ENCODE data around the gene KIAA0232. TPM values are rescaled to one million over a fixed set of nuclear protein-coding genes. Genes with fewer than 3 reads are reported as not detected.

KIAA0232 gene
- total RNA-seq, 1 donor from 2014 or later: 20.9 TPM

DNA sequence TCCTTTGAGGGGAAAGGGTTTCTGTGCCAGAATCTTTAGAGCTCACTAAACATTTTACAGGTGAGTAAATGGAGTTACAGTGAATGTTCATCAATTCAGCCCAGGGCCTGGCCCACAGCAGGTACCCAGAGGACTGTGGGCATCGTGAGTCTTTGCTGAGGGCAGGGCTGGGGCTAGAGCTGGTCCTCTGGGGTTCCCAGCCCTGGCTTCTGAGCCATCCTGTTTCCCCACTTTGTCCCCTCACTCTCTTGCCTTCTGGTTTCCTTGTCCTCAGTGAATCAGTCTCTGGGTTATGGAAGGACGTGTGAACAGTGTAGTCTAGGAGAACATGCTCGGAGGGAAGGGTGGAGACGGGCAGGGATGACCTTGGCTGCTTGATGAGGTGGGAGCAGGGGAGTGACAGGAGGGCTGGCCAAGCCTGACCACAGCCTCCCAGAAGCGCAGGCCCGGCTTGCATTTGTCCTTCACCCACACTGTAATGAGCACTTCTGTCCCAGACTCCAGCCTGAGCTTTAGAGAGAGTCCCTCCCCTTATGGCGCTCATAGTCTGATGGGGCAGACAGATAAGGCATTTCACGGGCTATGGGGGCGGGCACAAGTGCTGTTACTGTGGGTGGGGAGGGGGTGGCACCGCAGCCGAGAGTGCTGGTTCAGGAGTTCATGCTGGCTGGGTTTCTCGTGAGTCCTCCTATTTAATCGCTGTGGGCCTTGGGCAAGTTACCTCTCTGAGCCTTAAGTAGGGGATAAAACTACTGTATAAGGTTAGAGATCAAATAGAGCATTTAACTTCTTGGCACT, 144.4 kb downstream of the KIAA0232 start:
- no peak for TF ChIP-seq CTCF (conservative IDR thresholded peaks at IDR 0.05; ENCODE audit: low read depth, low read length)
- DNase-seq (ENCODE audit: low read depth): no peak
- H3K4me3 ChIP-seq (ENCODE audit: low read depth, low read length): no peak overlapping the region

- H3K4me3 ChIP-seq (ENCODE audit: low read depth, low read length): no peak overlapping the region
- no peak for DNase-seq (ENCODE audit: low read depth)
- no peak for TF ChIP-seq CTCF (conservative IDR thresholded peaks at IDR 0.05; ENCODE audit: low read depth, low read length)
Measured at GRCh38 chr4:6928081-6928480, 145.6 kb downstream of the KIAA0232 start.

GRCh38 chr4:6929339-6929811, 146.8 kb downstream of the KIAA0232 start:
- TF ChIP-seq CTCF (conservative IDR thresholded peaks at IDR 0.05; ENCODE audit: low read depth, low read length): no peak
- DNase-seq (ENCODE audit: low read depth): no peak
- peak overlapping the region; percentile 7 for H3K4me3 ChIP-seq (ENCODE audit: low read depth, low read length)

DNA sequence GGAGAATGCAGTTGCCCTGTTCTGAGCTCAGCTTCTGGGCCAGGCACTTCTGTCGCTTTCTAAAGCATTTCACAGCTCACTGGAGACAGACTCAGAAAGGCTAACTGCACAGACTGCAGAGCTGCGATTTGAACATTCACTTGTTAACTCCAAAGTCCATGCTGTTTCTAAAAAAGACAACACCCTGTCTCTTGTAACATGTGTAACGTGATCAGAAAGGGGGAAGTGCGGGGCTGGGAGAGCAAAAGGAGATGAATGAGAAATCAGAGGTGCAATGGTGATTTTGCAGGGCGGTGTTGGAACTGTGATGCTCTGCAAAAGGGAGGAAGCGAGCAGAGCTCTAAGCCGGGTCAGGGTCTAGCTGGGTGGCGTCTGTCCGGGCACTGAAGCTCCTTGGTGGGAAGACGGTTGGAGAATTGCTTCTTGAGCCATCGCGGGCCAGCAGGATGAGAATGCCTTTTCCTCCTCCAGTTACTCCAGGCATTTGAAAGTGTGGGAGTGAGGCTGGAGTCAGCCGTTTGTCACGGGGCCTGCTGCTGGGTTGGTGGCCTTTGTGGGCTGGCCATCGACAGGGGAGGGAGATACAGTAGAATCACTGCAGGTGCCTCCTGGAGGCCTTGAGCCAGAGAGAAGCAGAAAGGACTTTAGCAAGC, 147.4 kb downstream of the KIAA0232 start:
- no peak for TF ChIP-seq CTCF (conservative IDR thresholded peaks at IDR 0.05; ENCODE audit: low read depth, low read length)
- no peak for DNase-seq (ENCODE audit: low read depth)
- H3K4me3 ChIP-seq (ENCODE audit: low read depth, low read length): peak overlapping the region; percentile 18

DNA sequence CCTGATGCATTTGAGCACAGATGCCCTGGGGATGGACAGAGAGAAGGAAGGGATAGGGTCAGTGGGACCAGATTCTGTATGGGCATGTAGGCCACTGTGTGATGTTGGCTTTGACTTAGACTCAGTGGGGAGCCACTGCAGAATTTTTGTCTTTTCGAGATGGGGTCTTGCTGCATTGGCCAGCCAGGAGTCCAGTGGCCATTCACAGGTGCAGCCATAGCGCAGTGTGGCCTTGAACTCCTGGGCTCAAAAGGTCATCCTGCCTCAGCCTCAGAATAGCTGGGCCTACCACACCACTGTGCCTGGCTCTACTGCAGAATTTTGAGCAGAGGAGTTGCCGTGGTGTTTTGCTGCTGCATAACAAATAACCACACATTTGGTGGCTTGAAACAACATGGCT, 149.9 kb downstream of the KIAA0232 start:
- no peak for TF ChIP-seq CTCF (conservative IDR thresholded peaks at IDR 0.05; ENCODE audit: low read depth, low read length)
- no peak for DNase-seq (ENCODE audit: low read depth)
- no peak overlapping the region for H3K4me3 ChIP-seq (ENCODE audit: low read depth, low read length)

GRCh38 chr4:6932918-6933317, 150.4 kb downstream of the KIAA0232 start:
- no peak for DNase-seq (ENCODE audit: low read depth)
- TF ChIP-seq CTCF (conservative IDR thresholded peaks at IDR 0.05; ENCODE audit: low read depth, low read length): no peak
- no peak overlapping the region for H3K4me3 ChIP-seq (ENCODE audit: low read depth, low read length)

Other genes starting within 250 kb of the KIAA0232 start
- 13.0 and 20.6 TPM in 2 replicates for gene MAN2B2, start 207.5 kb upstream of the KIAA0232 start, total RNA-seq
- 266 and 330 TPM in 2 replicates for gene MRFAP1, start 142.0 kb upstream of the KIAA0232 start, total RNA-seq
- 0.14 and 92.5 TPM in 2 replicates for gene S100P, start 88.8 kb upstream of the KIAA0232 start, total RNA-seq
- 30.9 and 49.1 TPM in 2 replicates for gene MRFAP1L1, start 72.9 kb upstream of the KIAA0232 start, total RNA-seq
- 22.0 and 26.6 TPM in 2 replicates for gene BLOC1S4, start 66.6 kb upstream of the KIAA0232 start, total RNA-seq
- 43.3 and 47.2 TPM in 2 replicates for gene TBC1D14, start 127.1 kb downstream of the KIAA0232 start, total RNA-seq